CD4-positive, alpha-beta T cell treated with Interleukin-6 for 4 hours (primary cell): ENCODE results near the gene OTC.

ENCODE experiments used
- DNase-seq: peaks from one replicate; pipeline ENCODE4 v3.0.0-alpha.2; 2020; ENCODE audit warnings: mixed read lengths

OTC gene

GRCh38 chrX:38468563-38469157 lies 116.3 kb downstream of the OTC start:
- no peak for DNase-seq
